Adrenal gland (tissue), 12 donors: ENCODE results near the gene PSG4. TPM values are rescaled to one million over a fixed set of nuclear protein-coding genes. Genes with fewer than 3 reads are reported as not detected.
"Not testable (repeated sequence)": the region's sequence is repeated elsewhere in the genome, so short reads cannot be mapped to it uniquely, and the experiment has no call there.

Experiments used
- DNase-seq, 7 donors: peaks; one replicate each; pipeline ENCODE4 v3.0.0-alpha.2; 2019 to 2020
- H3K27ac ChIP-seq, 5 donors: fragments of 200-600 bp; sonication (generic) in 4 of 5; 1 replicate in 3 of 5; 2 replicates in 2 of 5; pipeline versions ENCODE4 v1.5.1 to v1.8.0; 2016 to 2020; ENCODE audit warnings: mild to moderate bottlenecking in 1 of 5
- H3K27me3 ChIP-seq: fragments of 200-600 bp; 2 replicates; pipeline ENCODE4 v1.8.0; 2021
- H3K36me3 ChIP-seq, 2 donors: fragments of 200-600 bp; replicated peaks in 1 of 2; 1 replicate in 1 of 2; 2 replicates in 1 of 2; pipeline versions ENCODE4 v1.5.1 to v1.8.0; 2018 to 2022
- H3K4me1 ChIP-seq, 2 donors: fragments of 200-600 bp; replicated peaks in 1 of 2; 1 replicate in 1 of 2; 2 replicates in 1 of 2; pipeline versions ENCODE4 v1.5.1 to v1.8.0; 2018 to 2021
- H3K4me3 ChIP-seq, 4 donors: fragments of 200-600 bp; sonication (generic) in 3 of 4; one replicate each; pipeline ENCODE4 v1.5.1; 2016 to 2018
- H3K9me3 ChIP-seq, 3 donors: fragments of 200-600 bp; sonication (generic) in 1 of 3; replicated peaks in 1 of 3; 1 replicate in 2 of 3; 2 replicates in 1 of 3; pipeline versions ENCODE4 v1.5.1 to v1.8.0; 2016 to 2021
- WGBS, 4 donors: extraction: QIAGEN DNeasy Blood & Tissue Kit in 2 of 4; methylation state at CpG; one replicate each; pipeline versions ENCODE4 v1.1.5 to v1.1.7; 2013 to 2017; 5-methylcytosine and 5-hydroxymethylcytosine counted together
- intact Hi-C, 2 donors: fragments of 100-400 bp; cut with DNase I; formaldehyde crosslinking; loops; one replicate each; pipeline versions ENCODE4 v1.14.1 to v1.15.0; 2022 to 2023
- polyA plus RNA-seq, 3 donors: library from polyadenylated mRNA; stranded (reverse); fragments of 200-250 nt in 2 of 3; fragments of 350-450 nt in 1 of 3; fragmentation: Illumina TruSeq in 1 of 3; extraction: RNeasy Lipid Tissue Mini Kit (QIAGEN cat#74804) in 1 of 3; gene quantifications; one replicate each; pipeline ENCODE4 v1.2.3, GENCODE V29; 2013 to 2014
- total RNA-seq, 9 donors: library from RNA; depleted of rRNA in 4 of 9; stranded (reverse); fragments of >200 nt in 4 of 9; fragments of 120-200 nt in 1 of 9; fragmentation: NEBNext Ultra II Directional in 1 of 9; extraction: Animal tissue kit (Norgen Biotek cat#: 25700) in 1 of 9; gene quantifications; one replicate each; pipeline versions ENCODE4 v1.1.0 to v1.2.4, GENCODE V29; 2013 to 2023
- TF ChIP-seq, protein P1 (sequence below), 6 experiments: fragments of 450-650 bp in 4 of 6; fragments of 200-600 bp in 2 of 6; sonication (generic) in 1 of 6; IDR thresholded peaks; 1 replicate in 5 of 6; 2 replicates in 1 of 6; pipeline versions ENCODE4 v1.5.1 to v1.8.0; 2016 to 2021; ENCODE audit warnings: antibody characterized with exemption in 6 of 6, mild to moderate bottlenecking in 2 of 6, moderate library complexity in 1 of 6
- donor health status: healthy with polysubstance abuse.
- donor health status: Bipolar disorder and iron deficiency.
- donor health status: DM: yes; HTN: yes; CAD: no.
- donor health status: DM: no; HTN: no; CAD: no.
- donor health status: DM: no; HTN: no; CAD: no.
- donor health status: DM: yes; HTN: yes; CAD: no.

Gene PSG4
- total and polyA plus RNA-seq, 12 donors, result 0.14 to 0.55 (median 0.38) TPM; not detected in 8

DNA sequence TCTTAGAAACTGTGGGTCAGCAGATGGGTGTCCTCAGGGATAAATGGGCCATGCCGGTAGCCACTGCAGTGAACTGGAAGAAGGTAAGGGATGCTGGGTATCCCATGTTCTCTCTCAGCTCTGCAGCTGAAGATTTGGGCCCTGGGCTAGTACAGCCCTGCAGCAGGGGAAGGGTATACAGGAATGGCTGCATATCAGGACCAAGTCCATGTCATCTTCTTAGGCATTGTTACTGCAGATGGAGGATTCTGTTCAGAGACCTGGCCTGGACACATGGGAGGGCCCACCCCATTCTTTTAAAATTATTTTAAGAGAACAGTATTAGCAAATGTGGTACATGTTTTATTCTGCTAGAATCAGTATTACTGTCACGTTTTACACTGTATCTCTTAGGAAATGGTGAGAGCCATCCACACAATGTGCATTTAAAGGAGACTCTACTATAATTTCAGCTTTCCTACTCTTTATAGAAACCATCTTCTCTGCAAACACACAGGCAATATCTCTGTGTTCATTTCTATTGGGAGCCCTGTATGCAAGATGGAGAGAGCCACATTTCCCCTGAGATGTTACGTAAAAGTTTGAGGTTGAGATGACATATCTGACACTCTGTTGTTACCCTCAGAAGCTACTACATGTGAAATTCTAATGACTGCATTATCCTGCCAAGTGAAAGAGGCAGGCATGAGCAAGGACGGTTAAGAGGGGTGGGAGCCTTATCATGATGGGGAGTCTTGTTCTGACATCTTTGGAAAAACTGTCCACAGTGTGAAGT lies 12.9 kb downstream of the PSG4 start:
- H3K4me1 ChIP-seq, DNase-seq, H3K27me3 ChIP-seq, H3K27ac ChIP-seq, intact Hi-C loops, H3K36me3 ChIP-seq, H3K9me3 ChIP-seq, H3K4me3 ChIP-seq: not testable (repeated sequence)
- WGBS, 4 donors, result 44 to 61% (median 58%) methylated on average over 4 of the region's 4 CpGs

DNA sequence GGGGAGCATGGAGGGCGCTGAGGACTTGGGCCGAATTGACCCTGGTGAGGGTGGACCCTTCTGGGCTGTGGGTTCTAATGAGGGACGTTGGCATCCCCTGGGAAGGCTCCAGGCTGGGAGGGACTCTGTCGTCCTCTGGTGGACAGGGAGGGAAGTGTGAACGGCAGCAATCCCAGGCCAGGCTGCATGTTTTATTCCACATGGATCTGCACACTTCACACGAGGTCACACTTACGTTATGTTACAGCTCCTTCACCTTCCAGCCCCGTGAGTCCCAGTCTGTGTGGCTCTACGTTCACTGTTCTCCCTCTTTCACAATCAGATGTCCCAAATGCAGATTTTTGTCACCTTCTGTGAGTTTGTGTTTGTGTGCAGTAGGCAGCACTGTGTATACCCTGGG lies 17.3 kb downstream of the PSG4 start:
- H3K4me1 ChIP-seq, DNase-seq, H3K36me3 ChIP-seq, H3K27me3 ChIP-seq, H3K9me3 ChIP-seq, H3K27ac ChIP-seq, H3K4me3 ChIP-seq, intact Hi-C loops: not testable (repeated sequence)
- TF ChIP-seq, protein P1, sequence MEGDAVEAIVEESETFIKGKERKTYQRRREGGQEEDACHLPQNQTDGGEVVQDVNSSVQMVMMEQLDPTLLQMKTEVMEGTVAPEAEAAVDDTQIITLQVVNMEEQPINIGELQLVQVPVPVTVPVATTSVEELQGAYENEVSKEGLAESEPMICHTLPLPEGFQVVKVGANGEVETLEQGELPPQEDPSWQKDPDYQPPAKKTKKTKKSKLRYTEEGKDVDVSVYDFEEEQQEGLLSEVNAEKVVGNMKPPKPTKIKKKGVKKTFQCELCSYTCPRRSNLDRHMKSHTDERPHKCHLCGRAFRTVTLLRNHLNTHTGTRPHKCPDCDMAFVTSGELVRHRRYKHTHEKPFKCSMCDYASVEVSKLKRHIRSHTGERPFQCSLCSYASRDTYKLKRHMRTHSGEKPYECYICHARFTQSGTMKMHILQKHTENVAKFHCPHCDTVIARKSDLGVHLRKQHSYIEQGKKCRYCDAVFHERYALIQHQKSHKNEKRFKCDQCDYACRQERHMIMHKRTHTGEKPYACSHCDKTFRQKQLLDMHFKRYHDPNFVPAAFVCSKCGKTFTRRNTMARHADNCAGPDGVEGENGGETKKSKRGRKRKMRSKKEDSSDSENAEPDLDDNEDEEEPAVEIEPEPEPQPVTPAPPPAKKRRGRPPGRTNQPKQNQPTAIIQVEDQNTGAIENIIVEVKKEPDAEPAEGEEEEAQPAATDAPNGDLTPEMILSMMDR (IDR thresholded peaks at IDR 0.05), result peak in 2 of 6 experiments; percentile 23 to 52
- 45 to 74% (median 58%) methylated on average over 6 to 9 of the region's 9 CpGs for WGBS, 4 donors

DNA sequence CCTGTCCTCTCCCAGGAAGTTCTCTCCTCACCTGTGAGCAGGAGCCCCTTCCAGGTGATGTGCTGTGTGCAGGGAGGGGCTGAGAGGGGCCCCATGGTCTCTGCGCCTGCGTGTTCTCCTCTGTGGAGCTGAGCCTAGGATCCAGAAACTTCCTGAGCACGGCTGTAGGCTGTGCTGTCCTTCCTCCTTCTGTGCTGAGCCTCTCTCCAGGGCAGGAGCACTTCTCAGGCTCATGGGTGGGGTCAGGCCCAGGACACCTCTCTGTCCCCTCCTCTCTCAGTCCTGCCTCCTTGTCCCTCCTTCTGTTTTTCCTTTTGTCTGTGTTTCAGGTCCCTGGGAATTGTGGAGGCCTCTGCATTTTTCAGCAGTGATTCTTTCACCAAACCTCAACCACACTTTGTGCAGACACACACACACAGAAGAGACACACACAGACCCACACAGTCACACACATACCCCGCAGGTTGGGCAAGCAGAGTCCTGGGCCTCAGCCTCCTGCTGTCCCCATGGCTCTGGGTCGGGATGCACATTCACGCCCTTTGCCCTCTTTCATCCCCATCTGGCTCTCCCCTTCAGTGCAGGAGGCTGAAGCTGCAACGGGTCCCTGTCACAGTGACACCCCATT lies 19.0 kb downstream of the PSG4 start, which contains the start of gene PSG5:
Gene PSG5 (minus strand): TSS at position 226 of the 625 bp plus-strand sequence. CDS start 131 bp downstream, at position 95.
- WGBS, 4 donors, result 72 to 82% (median 79%) methylated on average over 7 of the region's 7 CpGs

DNA sequence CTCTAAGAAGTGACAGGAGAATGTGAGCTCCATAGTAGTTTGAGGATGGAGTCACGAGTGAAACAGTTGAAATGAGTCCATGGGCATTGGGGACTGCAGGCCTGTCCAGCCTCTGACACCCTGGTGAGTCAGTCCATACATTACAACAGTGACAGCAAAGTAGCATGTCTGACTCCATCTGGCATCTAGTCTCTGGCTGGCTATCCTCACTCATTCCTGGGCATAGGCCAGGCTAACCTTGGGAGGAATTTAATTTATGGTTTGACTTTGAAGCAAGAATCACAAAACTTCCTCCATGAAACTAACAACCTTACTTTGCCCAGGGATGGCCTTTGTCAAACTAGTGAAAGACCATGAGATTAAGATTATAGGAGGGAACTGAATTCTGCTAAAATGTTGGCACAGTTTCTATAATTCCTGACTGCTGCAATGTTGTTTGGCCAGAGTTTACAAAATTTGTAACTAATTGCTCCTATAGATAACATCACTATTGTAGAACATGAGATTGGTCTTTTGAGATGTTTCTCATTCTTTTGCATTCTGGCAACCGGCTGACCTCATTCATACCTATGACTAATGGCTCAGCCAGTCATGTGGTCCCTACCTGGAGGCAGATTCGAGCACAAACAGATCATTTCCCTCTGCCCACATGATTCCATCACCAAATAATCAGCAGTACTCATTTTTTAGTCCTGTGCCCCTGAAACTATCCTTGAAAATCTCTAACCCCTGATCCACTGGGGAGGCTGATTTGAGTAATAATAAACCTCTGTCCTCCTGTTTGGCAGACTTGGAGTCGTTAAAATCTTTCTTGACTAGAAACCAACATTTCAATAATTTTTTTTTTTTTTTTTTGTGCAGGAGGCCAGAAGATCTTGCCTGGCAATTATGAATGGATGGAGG lies 23.3 kb downstream of the PSG4 start:
- DNase-seq, result peak; percentile 42 to 73 (median 53)
- H3K9me3 ChIP-seq, H3K4me1 ChIP-seq, H3K36me3 ChIP-seq, intact Hi-C loops, H3K4me3 ChIP-seq, H3K27me3 ChIP-seq: not testable (repeated sequence)
- 33 to 42% (median 39%) methylated on average over 3 to 4 of the region's 4 CpGs for WGBS, 4 donors
- H3K27ac ChIP-seq, result peak overlapping the region in 1 of 5 donors; percentile 71

More for the DNA sequence above, 19.0 kb downstream of the PSG4 start, which contains the start of gene PSG5:
- H3K4me1 ChIP-seq, DNase-seq, H3K9me3 ChIP-seq, H3K36me3 ChIP-seq, H3K27me3 ChIP-seq, H3K4me3 ChIP-seq, H3K27ac ChIP-seq, intact Hi-C loops: not testable (repeated sequence)

DNA sequence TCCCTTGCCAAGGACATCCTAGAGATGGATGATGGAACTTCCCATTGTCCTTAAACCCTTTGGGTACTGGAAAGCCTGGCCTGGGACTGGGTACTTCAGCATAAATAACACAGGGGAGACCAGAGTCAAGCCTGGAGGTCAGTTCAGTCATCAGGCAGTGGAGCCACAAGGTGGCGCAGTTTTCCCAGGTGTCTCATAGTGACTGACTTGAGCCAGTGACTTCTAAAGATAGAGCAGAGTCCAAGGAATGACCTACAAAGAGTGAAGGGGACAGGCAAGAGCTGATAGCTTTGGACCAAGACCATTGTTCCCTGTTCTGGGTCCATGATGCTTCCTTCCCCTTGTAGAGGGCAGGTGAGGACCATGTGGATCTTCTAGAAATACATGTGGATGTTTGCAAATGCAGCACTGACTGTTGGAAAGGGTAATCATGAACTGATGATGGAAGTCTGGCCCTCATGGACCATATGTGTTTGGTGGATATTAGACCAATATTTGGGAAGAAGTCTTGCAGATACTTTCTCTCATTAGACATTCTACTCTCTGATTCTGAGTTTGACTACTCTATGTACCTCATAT lies 25.8 kb downstream of the PSG4 start:
- H3K27me3 ChIP-seq, intact Hi-C loops, H3K9me3 ChIP-seq, H3K27ac ChIP-seq, H3K4me3 ChIP-seq, H3K4me1 ChIP-seq, H3K36me3 ChIP-seq: not testable (repeated sequence)
- DNase-seq, result peak in 5 of 7 donors; percentile 28 to 58 (median 37)
- 11 to 20% (median 17%) methylated on average over 1 of the region's 1 CpG; no CpG with 5 or more reads in 1 of the 4 donors for whole genome bisulfite sequencing, 4 donors
- TF ChIP-seq, protein P1 (IDR thresholded peaks at IDR 0.05), result peak in 5 of 6 experiments; percentile 19 to 37 (median 26)

DNA sequence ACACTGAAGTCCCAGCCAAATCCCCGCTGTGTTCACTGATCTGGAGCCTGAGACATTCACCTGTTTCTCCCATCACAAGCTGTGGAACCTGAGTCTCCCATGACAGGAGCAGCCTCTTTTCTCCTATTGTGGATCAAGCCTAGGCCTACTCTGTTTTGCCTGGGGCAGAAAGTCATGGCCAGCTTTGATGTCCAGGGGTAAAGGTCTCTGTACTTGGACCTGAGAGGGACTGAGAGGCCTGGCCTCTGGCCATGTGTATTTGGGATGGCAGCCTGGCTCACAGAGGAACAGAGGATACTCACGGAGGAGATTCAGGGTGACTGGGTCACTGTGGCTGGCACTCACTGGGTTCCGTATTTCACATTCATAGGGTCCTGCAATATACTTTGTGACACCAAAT lies 26.9 kb downstream of the PSG4 start:
- H3K36me3 ChIP-seq, H3K27me3 ChIP-seq, H3K4me1 ChIP-seq, H3K9me3 ChIP-seq, H3K27ac ChIP-seq, H3K4me3 ChIP-seq, DNase-seq, intact Hi-C loops: not testable (repeated sequence)
- 88 to 93% methylated on average over 2 to 3 of the region's 3 CpGs; no CpG with 5 or more reads in 2 of the 4 donors for WGBS, 4 donors

DNA sequence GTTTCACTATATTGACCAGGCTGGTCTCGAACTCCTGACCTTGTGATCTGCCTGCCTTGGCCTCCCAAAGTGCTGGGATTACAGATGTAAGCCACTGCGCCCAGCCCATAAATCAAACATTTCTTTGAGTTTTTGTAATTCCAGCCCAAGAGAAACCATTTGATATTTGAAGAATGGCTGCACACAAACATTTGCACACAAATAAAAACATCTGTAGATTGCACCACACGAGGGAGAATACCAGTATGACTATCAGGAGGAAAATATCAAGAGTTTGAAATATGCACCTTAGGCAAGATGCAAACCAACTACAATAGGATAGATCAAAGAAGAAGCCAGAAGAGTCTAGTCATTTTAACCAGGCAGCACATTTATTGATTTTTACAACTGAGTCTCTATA lies 39.5 kb downstream of the PSG4 start:
- H3K4me1 ChIP-seq, H3K9me3 ChIP-seq, H3K36me3 ChIP-seq, H3K27ac ChIP-seq, H3K27me3 ChIP-seq, DNase-seq, H3K4me3 ChIP-seq, intact Hi-C loops: not testable (repeated sequence)
- WGBS, 4 donors, result 50 to 68% (median 57%) methylated on average over 3 of the region's 3 CpGs

DNA sequence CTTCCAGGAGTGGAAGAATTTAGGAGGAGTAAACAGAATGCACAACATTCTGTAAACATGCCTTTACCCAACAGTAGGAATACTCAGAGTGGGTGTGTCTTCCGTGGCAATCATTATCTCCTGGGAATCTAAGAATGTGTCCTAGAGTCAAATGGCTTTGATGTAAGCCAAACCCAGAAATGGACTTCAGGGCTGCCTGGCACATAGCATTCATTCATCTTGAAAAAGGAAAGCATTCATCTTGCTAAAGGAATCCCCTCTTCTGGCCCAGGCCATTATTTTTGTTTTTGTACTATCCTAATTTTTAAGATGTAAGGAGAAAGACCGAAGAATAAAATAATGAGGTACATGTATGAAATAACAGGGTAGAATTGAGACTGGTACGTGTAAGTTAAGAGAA lies 42.3 kb downstream of the PSG4 start:
- H3K27ac ChIP-seq, H3K4me3 ChIP-seq, DNase-seq, H3K9me3 ChIP-seq, intact Hi-C loops, H3K36me3 ChIP-seq, H3K4me1 ChIP-seq, H3K27me3 ChIP-seq: not testable (repeated sequence)
- 70 to 83% (median 72%) methylated on average over 3 of the region's 3 CpGs for WGBS, 4 donors
